ENCODE measurements around the gene GPR37. TPM values are rescaled to one million over a fixed set of nuclear protein-coding genes. Genes with fewer than 3 reads are reported as not detected.

The GPR37 gene
- total RNA-seq, 1 donor from 2014 or later, result 0.13 TPM

Other genes with a start within 250 kb of the GPR37 start
- gene POT1, start 164.0 kb upstream of the GPR37 start, total RNA-seq, result 33.8 TPM

Measured in sciatic nerve (tissue), 1 donor.